GM12878 (cell line): ENCODE data around the gene BRAF.

Source experiments
- CEBPB ChIP-seq, 2 experiments: fragments of 150-350 bp in 1 of 2; IDR thresholded peaks; 2 replicates each; pipeline ENCODE4 v1.6.1; 2012 to 2014; ENCODE audit warnings: low read depth in 2 of 2, low read length in 2 of 2, borderline replicate concordance in 1 of 2, inconsistent platforms in 1 of 2
- CTCF ChIP-seq, 3 experiments: IDR thresholded peaks in 2 of 3; conservative IDR thresholded peaks in 1 of 3; 2 replicates each; pipeline ENCODE4 v1.5.1; 2011; ENCODE audit warnings: low read depth in 3 of 3, low read length in 3 of 3, mild to moderate bottlenecking in 3 of 3, control low read depth in 2 of 3, moderate library complexity in 2 of 3, inconsistent platforms in 1 of 3, mixed read lengths in 1 of 3; ENCODE audit not compliant: control insufficient read depth in 2 of 3, insufficient read depth in 1 of 3; ENCODE audit errors: extremely low read depth in 1 of 3
- EP300 ChIP-seq, 2 experiments: fragments of 150-350 bp in 1 of 2; IDR thresholded peaks; 2 replicates each; pipeline ENCODE4 v1.6.1; 2011 to 2012; ENCODE audit warnings: low read depth in 2 of 2, low read length in 2 of 2, borderline replicate concordance in 1 of 2, improper control_type of control experiment in 1 of 2, inconsistent platforms in 1 of 2; ENCODE audit not compliant: control insufficient read depth in 1 of 2
- MAX ChIP-seq: IDR thresholded peaks from 2 replicates; pipeline ENCODE4 v1.6.1; 2012; ENCODE audit warnings: low read depth, low read length, improper control_type of control experiment
- PAX8 ChIP-seq: fragments of 450-650 bp; IDR thresholded peaks from 2 replicates; pipeline ENCODE4 v1.6.1; 2017; ENCODE audit warnings: mild to moderate bottlenecking, moderate library complexity

- TF ChIP-seq EP300 (IDR thresholded peaks at IDR 0.05; ENCODE audit: borderline replicate concordance in 1 of 2, control insufficient read depth in 1 of 2, low read depth in 2 of 2, low read length in 2 of 2) (no peak), MAX (no peak), PAX8 (no peak), CTCF (IDR thresholded peaks at IDR 0.05 in 2 of 3, conservative IDR thresholded peaks at IDR 0.05 in 1 of 3; ENCODE audit: control insufficient read depth in 2 of 3, extremely low read depth in 1 of 3, insufficient read depth in 1 of 3, low read depth in 3 of 3, low read length in 3 of 3) (no peak), CEBPB (IDR thresholded peaks at IDR 0.05; ENCODE audit: borderline replicate concordance in 1 of 2, low read depth in 2 of 2, low read length in 2 of 2) (no peak)
Observed at GRCh38 chr7:140901941-140902302, 22.8 kb downstream of the BRAF start.
